ENCODE measurements around the gene FURIN.

Gene FURIN

DNA sequence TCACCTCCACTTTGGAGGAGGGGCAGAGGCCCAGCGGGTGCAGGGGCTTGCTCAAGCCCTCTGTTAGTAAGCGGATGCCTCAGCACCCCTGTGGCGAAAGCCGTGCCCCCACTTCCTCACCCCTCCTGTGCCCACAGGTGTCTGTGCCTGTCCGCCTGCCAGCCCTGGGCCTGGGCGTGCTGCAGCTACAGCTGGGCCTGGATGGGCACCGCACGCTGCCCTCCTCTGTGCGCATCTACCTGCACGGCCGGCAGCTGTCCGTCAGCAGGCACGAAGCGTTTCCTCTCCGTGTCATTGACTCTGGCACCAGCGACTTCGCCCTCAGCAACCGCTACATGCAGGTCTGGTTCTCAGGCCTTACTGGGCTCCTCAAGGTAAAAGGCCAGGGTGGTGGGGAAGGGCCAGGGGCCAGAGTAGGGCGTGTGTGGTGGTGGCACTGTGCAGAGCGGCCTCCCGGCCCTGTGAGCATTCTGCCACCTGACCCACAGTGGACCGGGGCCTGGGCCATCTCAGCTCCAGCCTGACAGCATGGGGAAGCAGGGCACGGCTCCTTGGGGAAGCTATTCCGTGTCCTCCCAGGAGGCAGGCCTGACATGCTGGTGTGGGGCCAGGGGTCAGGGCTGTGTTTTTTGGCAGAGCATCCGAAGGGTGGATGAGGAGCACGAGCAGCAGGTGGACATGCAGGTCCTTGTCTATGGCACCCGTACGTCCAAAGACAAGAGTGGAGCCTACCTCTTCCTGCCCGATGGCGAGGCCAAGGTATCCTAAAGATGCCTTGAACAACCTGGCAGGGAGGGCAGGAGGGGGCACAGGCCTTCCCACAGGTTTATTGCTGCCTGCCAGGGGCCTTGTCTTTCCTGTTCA, 43.8 kb downstream of the FURIN start:
- no peak for ATAC-seq
- TF ChIP-seq BACH2 (CRISPR knock-in tag; IDR thresholded peaks at IDR 0.05; ENCODE audit: borderline replicate concordance) (no peak), PPARA (CRISPR knock-in tag; IDR thresholded peaks at IDR 0.05; ENCODE audit: borderline replicate concordance) (no peak), TCF4 (CRISPR knock-in tag; IDR thresholded peaks at IDR 0.05; ENCODE audit: borderline replicate concordance) (no peak), TSHZ2 (CRISPR knock-in tag; IDR thresholded peaks at IDR 0.05) (no peak)

- TF ChIP-seq TOX (CRISPR knock-in tag; IDR thresholded peaks at IDR 0.05; ENCODE audit: borderline replicate concordance), result no peak
- TF ChIP-seq, protein P1, sequence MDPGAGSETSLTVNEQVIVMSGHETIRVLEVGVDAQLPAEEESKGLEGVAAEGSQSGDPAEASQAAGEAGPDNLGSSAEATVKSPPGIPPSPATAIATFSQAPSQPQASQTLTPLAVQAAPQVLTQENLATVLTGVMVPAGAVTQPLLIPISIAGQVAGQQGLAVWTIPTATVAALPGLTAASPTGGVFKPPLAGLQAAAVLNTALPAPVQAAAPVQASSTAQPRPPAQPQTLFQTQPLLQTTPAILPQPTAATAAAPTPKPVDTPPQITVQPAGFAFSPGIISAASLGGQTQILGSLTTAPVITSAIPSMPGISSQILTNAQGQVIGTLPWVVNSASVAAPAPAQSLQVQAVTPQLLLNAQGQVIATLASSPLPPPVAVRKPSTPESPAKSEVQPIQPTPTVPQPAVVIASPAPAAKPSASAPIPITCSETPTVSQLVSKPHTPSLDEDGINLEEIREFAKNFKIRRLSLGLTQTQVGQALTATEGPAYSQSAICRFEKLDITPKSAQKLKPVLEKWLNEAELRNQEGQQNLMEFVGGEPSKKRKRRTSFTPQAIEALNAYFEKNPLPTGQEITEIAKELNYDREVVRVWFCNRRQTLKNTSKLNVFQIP (CRISPR knock-in tag; IDR thresholded peaks at IDR 0.05; ENCODE audit: borderline replicate concordance, low read depth), result no peak
- TF ChIP-seq ZNF565 (CRISPR knock-in tag; conservative IDR thresholded peaks at IDR 0.05; ENCODE audit: low read depth), result no peak
- TF ChIP-seq ZNF70 (CRISPR knock-in tag; IDR thresholded peaks at IDR 0.05), result no peak
- no peak for TF ChIP-seq ZNF8 (CRISPR knock-in tag; IDR thresholded peaks at IDR 0.05)
- no peak for TF ChIP-seq CREB5 (CRISPR knock-in tag; IDR thresholded peaks at IDR 0.05; ENCODE audit: low read depth)
- TF ChIP-seq OSR1 (CRISPR knock-in tag; IDR thresholded peaks at IDR 0.05), result no peak
- no peak for TF ChIP-seq TSHZ2 (CRISPR knock-in tag; IDR thresholded peaks at IDR 0.05)
- TF ChIP-seq ESRRG (CRISPR knock-in tag; IDR thresholded peaks at IDR 0.05), result no peak
- no peak for TF ChIP-seq GLIS3 (CRISPR knock-in tag; IDR thresholded peaks at IDR 0.05)
- TF ChIP-seq, protein P2, sequence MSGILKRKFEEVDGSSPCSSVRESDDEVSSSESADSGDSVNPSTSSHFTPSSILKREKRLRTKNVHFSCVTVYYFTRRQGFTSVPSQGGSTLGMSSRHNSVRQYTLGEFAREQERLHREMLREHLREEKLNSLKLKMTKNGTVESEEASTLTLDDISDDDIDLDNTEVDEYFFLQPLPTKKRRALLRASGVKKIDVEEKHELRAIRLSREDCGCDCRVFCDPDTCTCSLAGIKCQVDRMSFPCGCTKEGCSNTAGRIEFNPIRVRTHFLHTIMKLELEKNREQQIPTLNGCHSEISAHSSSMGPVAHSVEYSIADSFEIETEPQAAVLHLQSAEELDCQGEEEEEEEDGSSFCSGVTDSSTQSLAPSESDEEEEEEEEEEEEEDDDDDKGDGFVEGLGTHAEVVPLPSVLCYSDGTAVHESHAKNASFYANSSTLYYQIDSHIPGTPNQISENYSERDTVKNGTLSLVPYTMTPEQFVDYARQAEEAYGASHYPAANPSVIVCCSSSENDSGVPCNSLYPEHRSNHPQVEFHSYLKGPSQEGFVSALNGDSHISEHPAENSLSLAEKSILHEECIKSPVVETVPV (CRISPR knock-in tag; IDR thresholded peaks at IDR 0.05), result no peak
- TF ChIP-seq TCF4 (CRISPR knock-in tag; IDR thresholded peaks at IDR 0.05; ENCODE audit: borderline replicate concordance), result no peak
- TF ChIP-seq ZC3H10 (CRISPR knock-in tag; IDR thresholded peaks at IDR 0.05), result no peak
- no peak for TF ChIP-seq PPARA (CRISPR knock-in tag; IDR thresholded peaks at IDR 0.05; ENCODE audit: borderline replicate concordance)
- TF ChIP-seq ZFP30 (CRISPR knock-in tag; IDR thresholded peaks at IDR 0.05), result no peak
- no peak for ATAC-seq
Measured at GRCh38 chr15:90912770-90913075, 44.3 kb downstream of the FURIN start.

GRCh38 chr15:90913398-90913944, 45.1 kb downstream of the FURIN start:
- ATAC-seq, result no peak
- TF ChIP-seq TCF4 (CRISPR knock-in tag; IDR thresholded peaks at IDR 0.05; ENCODE audit: borderline replicate concordance) (no peak), ZNF8 (CRISPR knock-in tag; IDR thresholded peaks at IDR 0.05) (no peak), TOX (CRISPR knock-in tag; IDR thresholded peaks at IDR 0.05; ENCODE audit: borderline replicate concordance) (no peak), ZNF70 (CRISPR knock-in tag; IDR thresholded peaks at IDR 0.05) (no peak), ESRRG (CRISPR knock-in tag; IDR thresholded peaks at IDR 0.05) (no peak), ZC3H10 (CRISPR knock-in tag; IDR thresholded peaks at IDR 0.05) (no peak), TSHZ2 (CRISPR knock-in tag; IDR thresholded peaks at IDR 0.05) (no peak), CSDC2 (CRISPR knock-in tag; IDR thresholded peaks at IDR 0.05) (no peak), SNAI2 (CRISPR knock-in tag; IDR thresholded peaks at IDR 0.05) (no peak), PPARA (CRISPR knock-in tag; IDR thresholded peaks at IDR 0.05; ENCODE audit: borderline replicate concordance) (no peak), BACH2 (CRISPR knock-in tag; IDR thresholded peaks at IDR 0.05; ENCODE audit: borderline replicate concordance) (no peak), ZNF565 (CRISPR knock-in tag; conservative IDR thresholded peaks at IDR 0.05; ENCODE audit: low read depth) (no peak)
- TF ChIP-seq, protein P1 (CRISPR knock-in tag; IDR thresholded peaks at IDR 0.05; ENCODE audit: borderline replicate concordance, low read depth), result no peak

Measured in SK-N-SH treated with all-trans-retinoic acid at 6 μM for 48 hours (cell line).